Measurements from ENCODE around the gene ERAP2. TPM values are rescaled to one million over a fixed set of nuclear protein-coding genes. Genes with fewer than 3 reads are reported as not detected.
A peak's percentile ranks its signal among the peaks of the same experiment; 100 is the strongest.
"Not testable (repeated sequence)": the region's sequence is repeated elsewhere in the genome, so short reads cannot be mapped to it uniquely, and the experiment has no call there.

Gene ERAP2
- polyA plus RNA-seq, 1 donor, result 9.8 TPM

DNA sequence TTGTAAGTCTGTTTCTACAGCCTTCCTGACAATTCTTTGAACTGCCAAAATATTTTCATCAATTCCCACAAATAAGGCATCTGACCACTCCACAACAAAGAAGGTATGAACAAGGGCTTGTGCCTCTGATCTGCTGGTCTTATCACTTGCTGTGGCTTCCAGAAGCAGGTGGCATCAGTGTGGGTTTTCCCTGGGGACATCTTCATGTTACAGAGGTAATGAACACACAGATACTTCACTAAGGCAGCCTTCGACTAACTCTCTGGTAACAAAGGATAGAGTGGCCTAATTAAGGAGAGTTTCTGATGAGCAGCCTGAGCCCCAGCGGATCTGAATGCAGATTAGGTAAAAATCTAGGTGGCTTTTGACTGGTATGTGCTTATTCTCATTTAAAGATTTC lies 15.2 kb upstream of the ERAP2 start:
- DNase-seq, result no peak

GRCh38 chr5:96863114-96863513 lies 13.2 kb upstream of the ERAP2 start:
- no peak for DNase-seq

DNA sequence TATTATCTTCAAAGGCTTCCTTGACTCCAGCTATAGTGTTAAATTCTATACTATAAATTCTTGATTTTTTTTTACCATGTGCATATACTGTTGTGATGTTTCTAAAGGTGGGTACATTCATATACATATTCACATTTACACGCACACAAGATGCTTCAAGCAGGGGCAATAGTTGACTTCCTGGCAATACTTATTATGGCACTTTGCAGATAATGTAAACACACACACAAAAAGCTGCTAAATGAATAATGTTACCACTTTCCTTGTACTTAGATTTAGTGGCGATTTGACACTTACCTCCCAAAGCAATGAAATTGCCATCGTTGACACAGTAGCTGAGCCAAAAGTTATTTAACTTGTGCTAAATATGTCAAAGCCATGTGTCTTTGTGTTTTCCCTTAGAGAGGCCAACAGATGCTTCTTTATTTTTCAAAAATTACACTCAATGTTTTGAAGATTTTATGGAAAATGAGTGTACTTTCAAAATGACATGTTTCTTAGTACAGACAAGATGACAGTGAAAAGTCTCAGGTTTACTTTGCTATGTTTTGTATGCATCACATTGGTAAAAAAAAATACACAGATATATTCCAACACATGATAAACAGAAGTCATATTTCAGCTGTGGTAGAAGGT lies 12.2 kb upstream of the ERAP2 start:
- DNase-seq, result no peak

GRCh38 chr5:96864922-96865530 lies 11.3 kb upstream of the ERAP2 start:
- no peak for DNase-seq

GRCh38 chr5:96868603-96869371 lies 7.5 kb upstream of the ERAP2 start:
- peak; percentile 53 for DNase-seq

DNA sequence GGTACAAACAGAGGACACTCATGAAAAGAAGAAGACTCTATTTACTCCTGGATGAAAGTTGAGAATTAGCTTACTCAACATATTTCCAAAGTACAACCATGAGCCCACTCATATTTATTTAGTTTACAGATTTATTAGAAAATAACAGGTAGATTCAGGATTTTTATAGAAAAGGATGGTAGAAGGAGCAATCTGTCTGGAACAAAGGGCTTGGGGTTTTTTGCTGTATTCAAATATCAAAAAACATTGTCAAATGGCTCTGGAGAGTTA lies 7.0 kb upstream of the ERAP2 start:
- DNase-seq, result no peak

GRCh38 chr5:96870094-96871026 lies 5.9 kb upstream of the ERAP2 start:
- DNase-seq, result no peak

DNA sequence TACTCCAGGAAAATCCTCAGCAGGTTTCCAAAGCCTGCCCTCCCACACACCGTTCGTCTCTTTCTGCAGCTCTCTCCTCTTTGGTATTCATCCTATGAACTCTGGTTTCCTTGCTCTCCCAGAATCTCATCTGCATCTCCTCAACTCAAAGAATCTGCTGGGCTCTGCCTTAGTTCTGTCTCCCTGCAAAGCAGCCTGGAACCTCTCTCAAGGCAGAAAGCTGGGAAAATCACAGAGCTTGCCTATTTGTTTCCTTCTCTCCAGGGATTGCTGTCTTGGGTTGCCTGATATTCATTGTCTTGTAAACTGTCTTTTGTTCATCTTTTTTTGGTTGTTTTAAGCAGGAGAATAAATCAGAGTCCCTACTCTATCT lies 5.3 kb upstream of the ERAP2 start:
- DNase-seq, result no peak

- no peak for DNase-seq
Measured at GRCh38 chr5:96871686-96872085, 4.6 kb upstream of the ERAP2 start.

GRCh38 chr5:96873449-96873848 lies 2.9 kb upstream of the ERAP2 start:
- DNase-seq, result no peak

DNA sequence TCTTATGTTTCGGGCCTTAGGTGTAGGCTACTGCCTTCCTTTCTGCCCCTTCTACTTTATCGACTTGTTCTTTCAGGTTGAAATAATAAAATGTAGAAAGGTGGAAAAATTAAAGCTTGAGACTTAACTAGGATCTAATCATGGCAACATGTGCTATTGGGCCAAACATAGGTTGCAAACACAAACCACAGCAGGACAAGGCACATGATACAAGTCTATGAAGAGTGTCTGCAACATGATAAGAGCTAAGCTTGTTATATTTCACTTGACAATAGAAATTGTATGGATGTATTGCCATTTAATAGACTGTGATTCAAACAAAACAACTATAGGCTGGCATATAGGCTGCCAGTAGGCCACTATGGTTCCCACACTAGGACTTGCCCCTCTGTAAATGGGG lies 1.7 kb upstream of the ERAP2 start:
- DNase-seq, result no peak

GRCh38 chr5:96875791-96876291 lies 459 bp upstream of the ERAP2 start:
- DNase-seq, result no peak

DNA sequence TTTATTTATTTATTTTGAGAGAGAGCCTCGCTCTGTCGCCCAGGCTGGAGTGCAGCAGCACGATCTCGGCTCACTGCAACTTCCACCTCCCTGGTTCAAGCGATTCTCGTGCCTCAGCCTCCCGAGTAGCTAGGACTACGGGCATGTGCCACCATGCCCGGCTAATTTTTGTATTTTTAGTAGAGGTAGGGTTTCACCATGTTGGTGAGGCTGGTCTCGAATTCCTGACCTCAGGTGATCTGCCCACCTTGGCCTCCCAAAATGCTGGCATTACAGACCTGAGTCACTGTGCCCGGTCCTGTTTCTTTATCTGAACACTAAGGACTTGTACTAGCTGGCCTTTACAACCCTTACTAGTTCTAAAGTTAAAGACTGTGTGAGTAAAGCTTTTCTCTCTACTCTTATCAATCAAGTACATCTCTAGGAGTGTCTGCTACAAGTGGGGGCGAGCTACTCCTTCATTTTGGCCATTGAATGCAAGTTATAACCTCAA lies 723 bp downstream of the ERAP2 start:
- not testable (repeated sequence) for DNase-seq

DNA sequence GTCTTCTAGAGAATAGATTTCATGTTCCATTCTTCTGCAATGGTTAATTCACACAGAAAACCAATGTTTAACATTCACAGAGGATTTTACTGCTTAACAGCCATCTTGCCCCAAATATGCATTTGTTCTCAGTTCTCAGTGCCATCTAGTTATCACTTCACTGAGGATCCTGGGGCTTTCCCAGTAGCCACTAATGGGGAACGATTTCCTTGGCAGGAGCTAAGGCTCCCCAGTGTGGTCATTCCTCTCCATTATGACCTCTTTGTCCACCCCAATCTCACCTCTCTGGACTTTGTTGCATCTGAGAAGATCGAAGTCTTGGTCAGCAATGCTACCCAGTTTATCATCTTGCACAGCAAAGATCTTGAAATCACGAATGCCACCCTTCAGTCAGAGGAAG lies 3.4 kb downstream of the ERAP2 start:
- no peak for DNase-seq

DNA sequence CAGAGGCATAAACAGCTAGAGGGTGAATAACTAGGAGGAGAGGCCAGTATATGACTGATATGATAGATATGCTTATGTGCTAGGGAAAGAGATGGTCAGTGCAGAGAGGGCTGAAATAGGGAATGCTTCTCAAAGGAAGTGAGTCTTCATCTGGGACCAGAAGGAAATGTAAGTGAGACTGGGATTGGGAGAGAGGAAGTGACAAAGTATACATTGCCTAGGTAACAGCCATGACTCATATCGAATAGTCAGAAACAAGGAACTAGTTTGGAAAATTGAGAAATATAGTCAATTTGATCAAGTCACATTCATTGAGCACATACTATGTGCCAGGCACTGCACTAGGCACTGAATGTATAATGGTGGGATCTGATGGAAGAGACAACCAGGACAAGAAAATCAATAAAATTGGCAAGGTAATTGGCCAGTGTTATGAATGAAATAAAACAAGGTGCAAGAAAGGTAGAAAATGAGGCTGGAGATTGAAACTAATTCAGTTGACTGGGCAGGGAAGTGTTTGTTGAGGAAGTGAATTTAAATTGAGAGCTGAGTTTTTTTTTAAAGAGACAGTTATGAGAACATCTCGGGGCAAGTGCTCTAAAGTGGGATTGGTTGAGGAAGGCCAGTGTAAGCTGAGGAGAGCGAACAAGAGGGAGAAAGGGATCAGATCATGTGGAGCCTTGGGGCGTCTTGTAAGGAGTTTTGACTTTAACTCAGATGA lies 4.3 kb downstream of the ERAP2 start:
- no peak for DNase-seq

GRCh38 chr5:96881511-96882115 lies 5.3 kb downstream of the ERAP2 start:
- DNase-seq, result no peak

- no peak for DNase-seq
Measured at GRCh38 chr5:96883871-96884270, 7.6 kb downstream of the ERAP2 start.

GRCh38 chr5:96884995-96885394 lies 8.7 kb downstream of the ERAP2 start:
- DNase-seq, result no peak

GRCh38 chr5:96885518-96886338 lies 9.4 kb downstream of the ERAP2 start:
- peak; percentile 11 for DNase-seq

GRCh38 chr5:96893342-96893741 lies 17.0 kb downstream of the ERAP2 start:
- DNase-seq, result no peak

All from left kidney (tissue), 2 donors.